B cell (primary cell): ENCODE data around the gene UNC5A. TPM values are rescaled to one million over a fixed set of nuclear protein-coding genes. Genes with fewer than 3 reads are reported as not detected.

Source experiments
- ATAC-seq: fragments of 200-7000 bp; cut with Tn5 transposase; one replicate; pipeline ENCODE4 v1.10.0; 2021; ENCODE audit warnings: low read depth, mild to moderate bottlenecking, moderate number of reproducible peaks, moderate library complexity
- CTCF ChIA-PET: fragments of 350-600 bp; sonication (Branson Sonifier 250); formaldehyde crosslinking; loops from one replicate; lab custom pipeline; 2021; ENCODE audit warnings: antibody characterized with exemption, inconsistent platforms; lab: Charles Lee
- POLR2A ChIA-PET: fragments of 350-600 bp; sonication (Branson Sonifier 250); formaldehyde crosslinking; loops from one replicate; lab custom pipeline; 2021; ENCODE audit warnings: antibody characterized with exemption; lab: Charles Lee
- DNase-seq: peaks from one replicate; pipeline ENCODE4 v3.0.0; 2013
- H2AFZ ChIP-seq: 2 replicates; pipeline ENCODE4 v1.6.1; 2012; ENCODE audit warnings: mild to moderate bottlenecking, low read depth, low read length; ENCODE audit not compliant: insufficient read depth, poor library complexity, severe bottlenecking
- H3K27ac ChIP-seq, 2 donors: 1 replicate in 1 of 2; 2 replicates in 1 of 2; pipeline ENCODE4 v1.5.1; 2012 to 2013; ENCODE audit warnings: low read length in 2 of 2, mild to moderate bottlenecking in 2 of 2, moderate library complexity in 1 of 2
- H3K27me3 ChIP-seq, 4 experiments: fragments of 200-600 bp in 1 of 4; sonication (generic) in 1 of 4; replicated peaks in 1 of 4; 1 replicate in 2 of 4; 2 replicates in 2 of 4; pipeline versions ENCODE4 v1.6.1 to v1.7.0; 2013 to 2016; ENCODE audit warnings: low read length in 3 of 4, mild to moderate bottlenecking in 2 of 4, mixed read lengths in 1 of 4, moderate library complexity in 1 of 4; ENCODE audit not compliant: insufficient read depth in 4 of 4, control insufficient read depth in 3 of 4; ENCODE audit errors: control extremely low read depth in 1 of 4
- H3K36me3 ChIP-seq, 2 experiments: replicated peaks in 1 of 2; 1 replicate in 1 of 2; 2 replicates in 1 of 2; pipeline versions ENCODE4 v1.6.1 to v1.7.1; 2013; ENCODE audit warnings: low read length in 1 of 2; ENCODE audit not compliant: insufficient read depth in 2 of 2, control insufficient read depth in 1 of 2; ENCODE audit errors: control extremely low read depth in 1 of 2, extremely low read depth in 1 of 2
- H3K4me1 ChIP-seq, 2 donors: fragments of 200-600 bp in 1 of 2; sonication (generic) in 1 of 2; 1 replicate in 1 of 2; 2 replicates in 1 of 2; pipeline versions ENCODE4 v1.5.1 to v1.6.1; 2013 to 2017; ENCODE audit warnings: low read length in 2 of 2; ENCODE audit not compliant: control insufficient read depth in 2 of 2, insufficient read depth in 2 of 2
- H3K4me2 ChIP-seq: replicated peaks from 2 replicates; pipeline ENCODE3; 2012; ENCODE audit warnings: mild to moderate bottlenecking, low read depth, low read length; ENCODE audit not compliant: poor library complexity, severe bottlenecking
- H3K4me3 ChIP-seq, 5 experiments: fragments of 200-600 bp in 1 of 5; sonication (generic) in 1 of 5; 1 replicate in 3 of 5; 2 replicates in 2 of 5; pipeline versions ENCODE4 v1.5.1 to v1.7.0; 2011 to 2016; ENCODE audit warnings: low read length in 4 of 5, mild to moderate bottlenecking in 4 of 5, low read depth in 2 of 5, control low read depth in 1 of 5, moderate library complexity in 1 of 5; ENCODE audit not compliant: insufficient read depth in 1 of 5; ENCODE audit errors: control extremely low read depth in 1 of 5, extremely low read depth in 1 of 5
- H3K79me2 ChIP-seq: fragments of 200-600 bp; sonication (generic); one replicate; pipeline ENCODE4 v1.6.0; 2016; ENCODE audit warnings: low read length; ENCODE audit not compliant: control insufficient read depth, insufficient read depth
- H3K9ac ChIP-seq: fragments of 200-600 bp; sonication (generic); 2 replicates; pipeline ENCODE4 v1.6.1; 2017; ENCODE audit warnings: mild to moderate bottlenecking, low read length, moderate library complexity
- H3K9me3 ChIP-seq, 3 donors: one replicate each; pipeline versions ENCODE4 v1.6.1 to v1.7.1; 2013; ENCODE audit warnings: low read length in 2 of 3; ENCODE audit not compliant: control insufficient read depth in 2 of 3, insufficient read depth in 1 of 3; ENCODE audit errors: control extremely low read depth in 1 of 3
- H4K20me1 ChIP-seq: 2 replicates; pipeline ENCODE4 v1.6.0; 2012; ENCODE audit warnings: mild to moderate bottlenecking, low read length; ENCODE audit not compliant: insufficient read depth, control insufficient read depth, poor library complexity, severe bottlenecking
- H3K27ac Mint-ChIP-seq: one replicate; pipeline ENCODE4 v1.8.0; 2021; ENCODE audit warnings: mixed read lengths
- H3K27me3 Mint-ChIP-seq: one replicate; pipeline ENCODE4 v1.8.0; 2021; ENCODE audit warnings: mixed read lengths
- H3K4me1 Mint-ChIP-seq: one replicate; pipeline ENCODE4 v1.8.0; 2021; ENCODE audit warnings: mixed read lengths
- H3K4me3 Mint-ChIP-seq: one replicate; pipeline ENCODE4 v1.8.0; 2021; ENCODE audit warnings: mixed read lengths
- H3K9me3 Mint-ChIP-seq: one replicate; pipeline ENCODE4 v1.8.0; 2022; ENCODE audit warnings: mixed read lengths; ENCODE audit not compliant: insufficient read depth
- CTCF ChIP-seq: fragments of 200-600 bp; IDR thresholded peaks from one replicate; pipeline ENCODE4 v1.8.0; 2022; ENCODE audit warnings: antibody characterized with exemption, mild to moderate bottlenecking
- EZH2 ChIP-seq: IDR thresholded peaks from 2 replicates; pipeline ENCODE4 v1.6.1; 2012; ENCODE audit warnings: borderline replicate concordance, low read depth, mild to moderate bottlenecking, moderate library complexity, low read length; ENCODE audit not compliant: insufficient read depth, poor library complexity, severe bottlenecking
- WGBS: methylation state at CpG from one replicate; pipeline ENCODE4 v1.1.5; 2013; ENCODE audit warnings: missing lambda C conversion rate; ENCODE audit not compliant: insufficient coverage; 5-methylcytosine and 5-hydroxymethylcytosine counted together
- intact Hi-C: fragments of 100-400 bp; cut with micrococcal nuclease; formaldehyde crosslinking; loops from one replicate; pipeline ENCODE4 v1.10.0; 2022
- polyA plus RNA-seq: library from polyadenylated mRNA; depleted of rRNA; stranded (reverse); fragments of >200 nt; gene quantifications from 2 replicates; pipeline ENCODE4 v1.2.3, GENCODE V29; 2012
- total RNA-seq, 2 donors: library from RNA; stranded (reverse); fragments of 120-200 nt in 1 of 2; gene quantifications; 1 replicate in 1 of 2; 2 replicates in 1 of 2; pipeline versions ENCODE4 v1.2.3 to v1.2.4, GENCODE V29; 2013 to 2022

The UNC5A gene
- total and polyA plus RNA-seq, 2 donors (not counting 1 experiment from before 2014, with no cell fraction given): not detected

- ChIA-PET POLR2A (interaction anchor here (0.7 kb wide), 1 partner anchor 130 kb away, joined by 5 read pairs; no protein-coding TSS in a partner anchor), CTCF (no interaction called here)
- no peak for ATAC-seq
- TF ChIP-seq EZH2 (no peak), CTCF (no peak)
- Histone ChIP-seq H3K79me2 (no peaks in the 10 kb centered on the region), H3K4me1 (no peaks in the 10 kb centered on the region), H3K9ac (no peak overlapping the region), H2AFZ (no peak overlapping the region), H3K4me2 (no peak overlapping the region), H3K36me3 (no peaks in the 10 kb centered on the region), H3K27me3 (peaks cover 0 to under 1% (median 0%) of the 10 kb centered on the region in 4 experiments), H4K20me1 (no peaks in the 10 kb centered on the region), H3K4me3 (no peak overlapping the region), H3K27ac (no peak overlapping the region), H3K9me3 (peaks cover 0 to 3% (median 0%) of the 10 kb centered on the region in 3 donors)
- Mint-ChIP-seq H3K4me3 (no peak overlapping the region), H3K9me3 (no peaks in the 10 kb centered on the region), H3K27ac (no peak overlapping the region), H3K27me3 (peaks cover 26% of the 10 kb centered on the region), H3K4me1 (no peaks in the 10 kb centered on the region)
- no peak for DNase-seq
- intact Hi-C loops: no loop called here
- 92% methylated on average over 17 of the region's 18 CpGs for WGBS
Measured at GRCh38 chr5:176855598-176855997, 45.2 kb downstream of the UNC5A start.

GRCh38 chr5:176856746-176857145 lies 46.4 kb downstream of the UNC5A start:
- Histone ChIP-seq H3K36me3 (no peaks in the 10 kb centered on the region), H3K9me3 (peaks cover 0 to 3% (median 0%) of the 10 kb centered on the region in 3 donors), H3K9ac (no peak overlapping the region), H3K27me3 (peaks cover 0 to 7% (median 0%) of the 10 kb centered on the region in 4 experiments), H3K79me2 (no peaks in the 10 kb centered on the region), H3K4me2 (no peak overlapping the region), H2AFZ (no peak overlapping the region), H3K4me3 (no peak overlapping the region), H3K27ac (no peak overlapping the region), H4K20me1 (no peaks in the 10 kb centered on the region), H3K4me1 (no peaks in the 10 kb centered on the region)
- H3K4me3 Mint-ChIP-seq: no peak overlapping the region
- intact Hi-C loops: no loop called here
- POLR2A ChIA-PET: no interaction called here
- H3K27ac Mint-ChIP-seq: no peak overlapping the region
- H3K27me3 Mint-ChIP-seq: peaks cover 26% of the 10 kb centered on the region
- ATAC-seq: no peak
- TF ChIP-seq EZH2 (no peak), CTCF (no peak)
- CTCF ChIA-PET: no interaction called here
- H3K9me3 Mint-ChIP-seq: no peaks in the 10 kb centered on the region
- 58% methylated on average over 8 of the region's 8 CpGs for WGBS
- H3K4me1 Mint-ChIP-seq: no peaks in the 10 kb centered on the region
- no peak for DNase-seq
